SKM-1 treated with dmso at 0.1 percent for 144 hours (cell line): Measurements from ENCODE around the gene MUC12.
"Not testable (repeated sequence)": the region's sequence is repeated elsewhere in the genome, so short reads cannot be mapped to it uniquely, and the experiment has no call there.

Experiments
- DNase-seq: peaks from one replicate; lab custom pipeline; 2025; ENCODE audit not compliant: unreplicated experiment; lab: John Stamatoyannopoulos, UW

MUC12 gene

GRCh38 chr7:100991631-100992030 is 22.3 kb downstream of the MUC12 start:
- DNase-seq: no peak

- DNase-seq: not testable (repeated sequence)
Observed at GRCh38 chr7:100992280-100992679, 22.9 kb downstream of the MUC12 start.

- not testable (repeated sequence) for DNase-seq
Observed at GRCh38 chr7:100994671-100995070, 25.3 kb downstream of the MUC12 start.

GRCh38 chr7:100998530-100998929 is 29.2 kb downstream of the MUC12 start:
- not testable (repeated sequence) for DNase-seq

GRCh38 chr7:100999334-100999733 is 30.0 kb downstream of the MUC12 start:
- DNase-seq: not testable (repeated sequence)

GRCh38 chr7:101000025-101000424 is 30.7 kb downstream of the MUC12 start:
- DNase-seq: not testable (repeated sequence)

GRCh38 chr7:101002333-101002732 is 33.0 kb downstream of the MUC12 start:
- DNase-seq: not testable (repeated sequence)

GRCh38 chr7:101007361-101007760 is 38.0 kb downstream of the MUC12 start:
- not testable (repeated sequence) for DNase-seq

- DNase-seq: no peak
Observed at GRCh38 chr7:101009629-101010028, 40.3 kb downstream of the MUC12 start.

- no peak for DNase-seq
Observed at GRCh38 chr7:101012931-101013330, 43.6 kb downstream of the MUC12 start.

GRCh38 chr7:101015626-101016025 is 46.3 kb downstream of the MUC12 start:
- no peak for DNase-seq

GRCh38 chr7:101017064-101017777 is 47.9 kb downstream of the MUC12 start:
- DNase-seq: no peak

GRCh38 chr7:101018271-101019167 is 49.2 kb downstream of the MUC12 start:
- no peak for DNase-seq

GRCh38 chr7:101020444-101020843 is 51.1 kb downstream of the MUC12 start:
- DNase-seq: no peak

- DNase-seq: no peak
Observed at GRCh38 chr7:101021703-101022102, 52.3 kb downstream of the MUC12 start.

GRCh38 chr7:101023839-101024238 is 54.5 kb downstream of the MUC12 start:
- DNase-seq: no peak

GRCh38 chr7:101031082-101031481 is 61.7 kb downstream of the MUC12 start:
- no peak for DNase-seq

GRCh38 chr7:101035941-101036340 is 66.6 kb downstream of the MUC12 start:
- no peak for DNase-seq

GRCh38 chr7:101041283-101041682 is 71.9 kb downstream of the MUC12 start:
- not testable (repeated sequence) for DNase-seq

GRCh38 chr7:101058355-101058754 is 89.0 kb downstream of the MUC12 start:
- DNase-seq: no peak

GRCh38 chr7:101059620-101059942 is 90.2 kb downstream of the MUC12 start:
- no peak for DNase-seq

GRCh38 chr7:101060992-101061391 is 91.6 kb downstream of the MUC12 start:
- no peak for DNase-seq
